Adrenal gland (tissue), 12 donors: ENCODE data around the gene USP25. TPM values are rescaled to one million over a fixed set of nuclear protein-coding genes. Genes with fewer than 3 reads are reported as not detected.

Experiments
- DNase-seq, 7 donors: peaks; one replicate each; pipeline ENCODE4 v3.0.0-alpha.2; 2019 to 2020
- H3K27ac ChIP-seq, 5 donors: fragments of 200-600 bp; sonication (generic) in 4 of 5; 1 replicate in 3 of 5; 2 replicates in 2 of 5; pipeline versions ENCODE4 v1.5.1 to v1.8.0; 2016 to 2020; ENCODE audit warnings: mild to moderate bottlenecking in 1 of 5
- H3K27me3 ChIP-seq: fragments of 200-600 bp; 2 replicates; pipeline ENCODE4 v1.8.0; 2021
- H3K36me3 ChIP-seq, 2 donors: fragments of 200-600 bp; replicated peaks in 1 of 2; 1 replicate in 1 of 2; 2 replicates in 1 of 2; pipeline versions ENCODE4 v1.5.1 to v1.8.0; 2018 to 2022
- H3K4me1 ChIP-seq, 2 donors: fragments of 200-600 bp; replicated peaks in 1 of 2; 1 replicate in 1 of 2; 2 replicates in 1 of 2; pipeline versions ENCODE4 v1.5.1 to v1.8.0; 2018 to 2021
- H3K4me3 ChIP-seq, 4 donors: fragments of 200-600 bp; sonication (generic) in 3 of 4; one replicate each; pipeline ENCODE4 v1.5.1; 2016 to 2018
- H3K9me3 ChIP-seq, 3 donors: fragments of 200-600 bp; sonication (generic) in 1 of 3; replicated peaks in 1 of 3; 1 replicate in 2 of 3; 2 replicates in 1 of 3; pipeline versions ENCODE4 v1.5.1 to v1.8.0; 2016 to 2021
- CTCF ChIP-seq, 6 experiments: fragments of 450-650 bp in 4 of 6; fragments of 200-600 bp in 2 of 6; sonication (generic) in 1 of 6; IDR thresholded peaks; 1 replicate in 5 of 6; 2 replicates in 1 of 6; pipeline versions ENCODE4 v1.5.1 to v1.8.0; 2016 to 2021; ENCODE audit warnings: antibody characterized with exemption in 6 of 6, mild to moderate bottlenecking in 2 of 6, moderate library complexity in 1 of 6
- POLR2A ChIP-seq, 2 donors: fragments of 450-650 bp; IDR thresholded peaks; one replicate each; pipeline ENCODE4 v1.6.1; 2017; ENCODE audit warnings: antibody characterized with exemption in 2 of 2, mild to moderate bottlenecking in 2 of 2, moderate library complexity in 1 of 2
- WGBS, 4 donors: extraction: QIAGEN DNeasy Blood & Tissue Kit in 2 of 4; methylation state at CpG; one replicate each; pipeline versions ENCODE4 v1.1.5 to v1.1.7; 2013 to 2017; 5-methylcytosine and 5-hydroxymethylcytosine counted together
- intact Hi-C, 2 donors: fragments of 100-400 bp; cut with DNase I; formaldehyde crosslinking; loops; one replicate each; pipeline versions ENCODE4 v1.14.1 to v1.15.0; 2022 to 2023
- polyA plus RNA-seq, 3 donors: library from polyadenylated mRNA; stranded (reverse); fragments of 200-250 nt in 2 of 3; fragments of 350-450 nt in 1 of 3; fragmentation: Illumina TruSeq in 1 of 3; extraction: RNeasy Lipid Tissue Mini Kit (QIAGEN cat#74804) in 1 of 3; gene quantifications; one replicate each; pipeline ENCODE4 v1.2.3, GENCODE V29; 2013 to 2014
- total RNA-seq, 9 donors: library from RNA; depleted of rRNA in 4 of 9; stranded (reverse); fragments of >200 nt in 4 of 9; fragments of 120-200 nt in 1 of 9; fragmentation: NEBNext Ultra II Directional in 1 of 9; extraction: Animal tissue kit (Norgen Biotek cat#: 25700) in 1 of 9; gene quantifications; one replicate each; pipeline versions ENCODE4 v1.1.0 to v1.2.4, GENCODE V29; 2013 to 2023
- donor health status: healthy with polysubstance abuse.
- donor health status: Bipolar disorder and iron deficiency.
- donor health status: DM: yes; HTN: yes; CAD: no.
- donor health status: DM: no; HTN: no; CAD: no.
- donor health status: DM: no; HTN: no; CAD: no.
- donor health status: DM: yes; HTN: yes; CAD: no.

Gene USP25
- total and polyA plus RNA-seq, 12 donors: 11.8 to 47.4 (median 38.3) TPM

- Histone ChIP-seq H3K4me1 (no peaks in the 10 kb centered on the region), H3K27ac (no peak overlapping the region), H3K9me3 (peaks cover 0 to 8% (median 6%) of the 10 kb centered on the region in 3 donors), H3K27me3 (no peaks in the 10 kb centered on the region), H3K36me3 (no peaks in the 10 kb centered on the region), H3K4me3 (no peak overlapping the region)
- DNase-seq: no peak
- 93 to 97% (median 94%) methylated on average over 2 to 4 of the region's 4 CpGs for WGBS, 4 donors
- intact Hi-C loops: no loop called here
- TF ChIP-seq POLR2A (IDR thresholded peaks at IDR 0.05): no peak
- no peak for TF ChIP-seq CTCF (IDR thresholded peaks at IDR 0.05)
Observed at GRCh38 chr21:15896501-15896900, 166.7 kb downstream of the USP25 start.

GRCh38 chr21:15904389-15904788, 174.6 kb downstream of the USP25 start:
- peaks cover 0 to 8% (median 7%) of the 10 kb centered on the region in 3 donors for H3K9me3 ChIP-seq
- no peak overlapping the region for H3K4me3 ChIP-seq
- no peaks in the 10 kb centered on the region for H3K27me3 ChIP-seq
- H3K36me3 ChIP-seq: no peaks in the 10 kb centered on the region
- WGBS, 4 donors: 80 to 88% (median 83%) methylated on average over 8 of the region's 8 CpGs
- TF ChIP-seq CTCF (IDR thresholded peaks at IDR 0.05) (no peak), POLR2A (IDR thresholded peaks at IDR 0.05) (no peak)
- no peak for DNase-seq
- intact Hi-C loops: no loop called here
- H3K27ac ChIP-seq: no peak overlapping the region
- no peaks in the 10 kb centered on the region for H3K4me1 ChIP-seq

- Histone ChIP-seq H3K27me3 (no peaks in the 10 kb centered on the region), H3K36me3 (no peaks in the 10 kb centered on the region), H3K27ac (no peak overlapping the region), H3K9me3 (no peaks in the 10 kb centered on the region), H3K4me1 (no peaks in the 10 kb centered on the region), H3K4me3 (no peak overlapping the region)
- WGBS, 4 donors: 83 to 91% (median 88%) methylated on average over 6 of the region's 6 CpGs
- DNase-seq: no peak
- no peak for TF ChIP-seq CTCF (IDR thresholded peaks at IDR 0.05)
- TF ChIP-seq POLR2A (IDR thresholded peaks at IDR 0.05): no peak
- intact Hi-C loops: no loop called here
Observed at GRCh38 chr21:15908187-15908586, 178.4 kb downstream of the USP25 start.

GRCh38 chr21:15928196-15928595, 198.4 kb downstream of the USP25 start:
- no peak overlapping the region for H3K4me3 ChIP-seq
- no peak overlapping the region for H3K27ac ChIP-seq
- 48 to 70% (median 62%) methylated on average over 2 of the region's 2 CpGs for WGBS, 4 donors
- intact Hi-C loops: no loop called here
- no peak for DNase-seq
- H3K9me3 ChIP-seq: no peaks in the 10 kb centered on the region
- no peaks in the 10 kb centered on the region for H3K4me1 ChIP-seq
- H3K36me3 ChIP-seq: no peaks in the 10 kb centered on the region
- H3K27me3 ChIP-seq: no peaks in the 10 kb centered on the region
- TF ChIP-seq POLR2A (IDR thresholded peaks at IDR 0.05) (no peak), CTCF (IDR thresholded peaks at IDR 0.05) (no peak)
